Skin epidermis (tissue), 12 donors: ENCODE measurements around the gene GRIA4.
"Not testable (repeated sequence)": the region's sequence is repeated elsewhere in the genome, so short reads cannot be mapped to it uniquely, and the experiment has no call there.

Experiments used
- H3K27ac ChIP-seq, 21 experiments: fragments of 200-600 bp; sonication (generic) in 11 of 21; one replicate each; pipeline ENCODE4 v1.5.0; 2020; ENCODE audit warnings: mild to moderate bottlenecking in 3 of 21, inconsistent platforms in 2 of 21, moderate library complexity in 2 of 21
- H3K4me3 ChIP-seq, 7 experiments: fragments of 200-600 bp; sonication (generic) in 2 of 7; one replicate each; pipeline ENCODE4 v1.5.0; 2020; ENCODE audit warnings: inconsistent platforms in 2 of 7, mild to moderate bottlenecking in 2 of 7, moderate library complexity in 1 of 7

The GRIA4 gene

DNA sequence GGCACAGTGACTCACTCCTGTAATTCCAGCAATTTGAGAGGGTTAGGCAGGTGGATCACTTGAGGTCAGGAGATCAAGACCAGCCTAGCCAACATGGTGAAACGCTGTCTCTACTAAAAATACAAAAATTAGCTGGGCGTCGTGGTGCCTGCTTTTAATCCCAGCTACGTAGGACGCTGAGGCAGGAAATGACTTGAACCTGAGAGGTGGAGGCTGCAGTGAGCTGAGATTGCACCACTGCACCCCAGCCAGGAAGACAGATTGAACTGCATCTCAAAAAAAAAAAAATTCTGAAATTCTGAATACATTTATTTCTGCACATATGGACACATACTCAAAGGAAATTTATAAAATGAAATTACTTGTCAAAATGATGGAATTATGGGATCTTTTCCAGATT, 103.2 kb downstream of the GRIA4 start:
- Histone ChIP-seq H3K27ac (no peak overlapping the region), H3K4me3 (no peak overlapping the region)

DNA sequence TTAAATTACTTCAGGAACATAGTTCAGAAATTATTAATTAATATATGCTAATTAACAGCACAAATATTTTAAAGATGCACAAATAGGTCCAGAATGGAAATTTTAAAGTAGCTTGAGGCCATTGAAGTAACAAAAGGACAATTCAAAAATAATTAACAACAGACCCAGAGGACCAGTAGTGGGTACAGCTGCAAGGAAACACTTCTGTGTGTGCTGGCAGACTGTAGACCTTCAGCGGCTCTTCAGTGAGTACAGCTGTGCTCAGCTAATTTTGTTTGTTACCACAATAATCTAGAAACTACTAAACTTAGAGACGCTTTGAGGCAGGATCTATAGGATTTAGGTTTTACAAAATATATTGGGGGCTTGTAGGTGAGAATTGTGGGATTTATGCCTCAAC, 103.8 kb downstream of the GRIA4 start:
- H3K27ac ChIP-seq: no peak overlapping the region
- no peak overlapping the region for H3K4me3 ChIP-seq

GRCh38 chr11:105718641-105719040, 108.8 kb downstream of the GRIA4 start:
- Histone ChIP-seq H3K4me3 (no peak overlapping the region), H3K27ac (no peak overlapping the region)

DNA sequence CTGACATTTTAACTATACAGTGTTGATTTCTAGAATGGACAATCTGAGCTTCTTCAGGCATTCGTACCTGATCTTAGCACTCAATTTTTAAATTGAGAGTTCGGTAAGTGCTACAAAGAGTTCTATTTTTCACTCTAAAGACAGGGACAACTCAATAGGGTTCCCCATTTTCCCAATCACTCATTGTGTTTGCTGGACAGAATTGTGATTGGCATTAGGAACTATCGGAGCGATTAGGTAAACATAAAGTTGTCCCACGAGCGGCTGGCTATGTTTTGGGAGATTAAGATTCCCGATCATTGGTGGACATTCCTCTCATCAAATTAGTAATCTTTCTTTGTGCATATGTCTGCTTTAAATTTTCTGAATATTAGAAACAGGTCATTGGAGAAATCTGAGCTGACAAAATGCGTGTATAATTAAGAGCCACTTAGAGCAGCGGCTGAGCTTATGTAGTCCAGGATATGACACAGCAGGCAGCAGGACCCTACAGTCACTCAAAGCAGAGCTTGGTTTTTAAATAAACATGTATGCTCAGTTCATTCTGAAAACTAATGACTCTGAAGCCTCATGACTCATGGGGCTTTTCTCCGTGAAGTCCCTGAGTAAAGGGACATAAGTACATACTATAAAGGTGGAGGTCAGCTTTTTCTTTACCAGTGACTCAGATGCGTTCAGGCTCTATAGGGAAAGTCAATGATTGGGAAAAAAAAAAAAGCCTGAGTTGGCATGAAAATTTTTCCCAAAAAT, 109.4 kb downstream of the GRIA4 start:
- H3K27ac ChIP-seq: no peak overlapping the region
- no peak overlapping the region for H3K4me3 ChIP-seq

DNA sequence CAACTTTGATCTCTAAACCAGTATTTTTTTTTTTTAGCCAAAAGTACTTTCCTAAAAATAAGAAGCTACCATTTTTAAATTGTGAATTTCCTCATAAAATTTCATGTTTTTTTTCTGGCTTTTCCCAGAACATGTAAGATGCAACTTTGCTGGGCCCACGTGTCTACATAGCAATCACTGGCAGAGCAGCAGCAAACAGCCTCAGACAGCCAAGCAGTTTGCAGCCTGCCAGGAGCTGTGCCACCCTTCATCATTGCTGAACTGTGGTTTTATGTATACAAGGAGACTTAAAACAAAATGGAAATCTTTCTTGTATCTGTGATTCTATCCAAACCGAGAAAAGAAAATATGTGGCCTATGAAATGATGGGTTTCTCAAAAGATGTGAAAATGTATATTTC, 110.2 kb downstream of the GRIA4 start:
- Histone ChIP-seq H3K4me3 (no peak overlapping the region), H3K27ac (no peak overlapping the region)

DNA sequence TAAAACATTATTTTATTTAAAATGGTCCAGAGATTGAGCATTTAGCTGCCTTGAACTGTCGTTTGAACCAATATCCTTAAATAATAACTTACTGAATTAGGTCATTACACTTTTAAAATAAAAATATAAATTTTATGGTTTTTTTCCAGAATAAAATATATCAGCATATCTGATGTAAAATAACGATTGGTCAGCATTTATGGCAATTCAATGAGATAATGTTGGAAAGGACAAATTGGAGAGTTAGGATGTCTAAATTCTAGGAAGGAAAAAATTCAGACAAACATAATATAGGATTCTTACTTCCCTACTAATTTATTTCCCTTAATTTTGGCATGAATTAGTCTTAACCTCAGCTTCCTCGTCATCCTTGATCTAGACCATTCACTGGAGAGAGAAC, 113.4 kb downstream of the GRIA4 start:
- no peak overlapping the region for H3K4me3 ChIP-seq
- no peak overlapping the region for H3K27ac ChIP-seq

GRCh38 chr11:105732611-105733010, 122.7 kb downstream of the GRIA4 start:
- Histone ChIP-seq H3K27ac (no peak overlapping the region), H3K4me3 (no peak overlapping the region)

GRCh38 chr11:105734426-105734825, 124.6 kb downstream of the GRIA4 start:
- no peak overlapping the region for H3K4me3 ChIP-seq

DNA sequence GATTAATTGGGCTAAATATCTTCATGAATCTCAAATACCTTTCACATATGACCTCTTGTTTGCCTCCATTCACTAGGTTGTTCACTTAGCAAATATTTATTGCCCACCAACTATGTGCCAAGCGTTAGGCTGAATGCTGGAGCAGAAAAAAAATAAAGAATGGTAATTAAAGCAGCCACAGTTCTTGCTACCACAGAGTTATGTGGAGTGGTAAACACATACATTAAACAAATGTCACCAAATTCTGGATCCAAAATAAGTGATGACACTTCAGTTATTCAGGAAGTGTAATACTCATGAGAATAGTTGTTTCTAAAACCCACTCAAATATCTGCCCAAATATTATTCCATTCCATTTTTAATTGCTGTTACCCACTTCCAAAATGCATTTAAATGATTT, 128.4 kb downstream of the GRIA4 start:
- H3K27ac ChIP-seq: no peak overlapping the region
- no peak overlapping the region for H3K4me3 ChIP-seq

More at GRCh38 chr11:105734426-105734825, 124.6 kb downstream of the GRIA4 start:
- no peak overlapping the region for H3K27ac ChIP-seq

DNA sequence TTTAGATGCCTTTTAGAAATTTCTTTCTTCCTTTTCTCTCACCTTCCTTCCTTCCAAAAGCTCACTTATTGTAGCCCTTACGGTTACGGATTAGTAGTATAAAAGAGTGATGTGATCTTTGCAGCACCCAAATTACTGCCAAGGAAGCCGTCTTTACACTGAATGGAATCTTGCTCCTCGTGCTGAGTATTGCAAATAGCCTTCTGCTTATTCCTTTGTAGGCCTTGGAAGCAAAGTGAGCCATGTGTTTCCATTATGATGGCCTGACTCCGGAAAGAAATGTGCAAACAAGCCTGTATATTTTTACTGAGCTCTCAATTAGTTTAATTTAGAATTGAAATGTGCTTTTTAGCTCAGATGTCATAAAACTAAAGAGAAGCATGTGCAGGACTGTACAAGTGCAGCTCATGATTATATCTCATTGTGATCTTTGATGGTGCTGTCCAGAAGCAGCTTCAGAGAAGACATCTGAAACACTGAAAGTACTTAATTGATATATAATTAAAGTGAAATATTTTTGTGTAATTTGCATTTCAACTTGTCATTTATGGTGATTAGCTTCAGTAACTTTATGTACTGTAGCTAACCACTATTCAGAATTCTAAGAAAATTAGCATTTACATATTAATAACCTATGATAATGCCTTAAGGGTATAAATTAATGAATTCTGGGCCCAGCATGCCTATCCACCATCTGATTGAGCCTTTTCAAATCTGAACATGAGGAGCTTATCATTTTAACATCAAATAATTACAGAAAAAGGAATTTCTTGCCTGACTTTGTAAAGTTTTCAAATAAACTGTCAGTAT, 129.3 kb downstream of the GRIA4 start:
- Histone ChIP-seq H3K27ac (no peak overlapping the region), H3K4me3 (no peak overlapping the region)

GRCh38 chr11:105740164-105740903, 130.5 kb downstream of the GRIA4 start:
- H3K4me3 ChIP-seq: no peak overlapping the region

GRCh38 chr11:105741488-105742020, 131.7 kb downstream of the GRIA4 start:
- no peak overlapping the region for H3K27ac ChIP-seq
- H3K4me3 ChIP-seq: no peak overlapping the region

More at GRCh38 chr11:105740164-105740903, 130.5 kb downstream of the GRIA4 start:
- no peak overlapping the region for H3K27ac ChIP-seq

DNA sequence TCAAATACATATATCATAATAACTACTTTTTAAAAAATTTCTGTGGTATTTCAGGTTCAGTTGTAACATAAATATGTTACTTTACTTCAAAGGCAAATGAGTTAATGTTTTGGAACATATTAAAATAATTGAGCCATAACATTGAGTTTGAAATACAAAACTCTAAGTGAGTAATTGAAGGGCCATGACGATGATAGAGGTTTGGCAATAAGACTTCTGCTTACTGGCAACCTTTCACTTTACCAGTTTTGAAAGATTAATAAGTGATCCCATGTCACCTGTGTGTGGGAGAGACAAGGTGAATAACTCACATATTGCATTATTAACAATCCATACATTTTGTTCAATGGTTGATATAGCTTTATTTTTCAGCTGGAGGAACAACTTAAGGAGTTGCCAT, 144.4 kb downstream of the GRIA4 start:
- H3K4me3 ChIP-seq: no peak overlapping the region

DNA sequence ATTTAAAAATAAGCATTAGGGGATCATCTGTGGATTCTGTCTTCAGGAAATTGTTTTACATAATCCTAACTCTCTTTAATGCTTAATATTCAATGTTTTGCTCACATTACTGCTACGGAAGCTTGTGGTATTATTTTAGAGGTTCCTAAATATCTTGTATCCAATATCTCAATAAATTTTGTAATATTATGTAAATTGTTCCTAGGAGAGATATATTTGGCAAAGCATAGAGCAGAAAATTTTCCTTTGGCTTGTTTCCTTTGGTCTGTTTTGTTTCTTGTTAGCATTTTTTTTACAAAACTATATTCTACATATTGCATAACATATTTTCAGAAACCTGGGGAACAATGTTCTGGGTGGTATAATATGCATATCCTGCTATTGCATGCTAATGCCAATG, 144.8 kb downstream of the GRIA4 start:
- H3K27ac ChIP-seq: no peak overlapping the region
- H3K4me3 ChIP-seq: no peak overlapping the region

More for the DNA sequence above, 144.4 kb downstream of the GRIA4 start:
- H3K27ac ChIP-seq: no peak overlapping the region

DNA sequence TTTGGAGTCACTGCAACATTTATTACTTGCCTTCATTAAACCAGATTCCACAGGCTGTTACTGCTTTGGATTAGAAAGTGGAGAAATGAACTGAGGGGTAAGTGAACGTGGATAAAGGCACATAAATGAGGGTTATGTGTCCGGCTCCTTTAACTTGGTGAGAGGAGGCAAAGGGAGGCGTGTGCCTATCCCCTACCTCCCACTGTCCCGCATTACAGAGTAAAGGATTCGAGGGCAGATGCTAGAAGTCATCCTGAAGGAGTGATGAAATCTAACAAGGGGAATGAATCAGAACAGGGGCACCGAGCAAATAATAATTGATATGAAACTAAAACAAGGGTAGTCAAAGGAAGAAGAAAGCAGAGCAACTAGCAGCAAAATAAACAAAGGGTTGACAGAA, 147.2 kb downstream of the GRIA4 start:
- Histone ChIP-seq H3K27ac (no peak overlapping the region), H3K4me3 (no peak overlapping the region)

DNA sequence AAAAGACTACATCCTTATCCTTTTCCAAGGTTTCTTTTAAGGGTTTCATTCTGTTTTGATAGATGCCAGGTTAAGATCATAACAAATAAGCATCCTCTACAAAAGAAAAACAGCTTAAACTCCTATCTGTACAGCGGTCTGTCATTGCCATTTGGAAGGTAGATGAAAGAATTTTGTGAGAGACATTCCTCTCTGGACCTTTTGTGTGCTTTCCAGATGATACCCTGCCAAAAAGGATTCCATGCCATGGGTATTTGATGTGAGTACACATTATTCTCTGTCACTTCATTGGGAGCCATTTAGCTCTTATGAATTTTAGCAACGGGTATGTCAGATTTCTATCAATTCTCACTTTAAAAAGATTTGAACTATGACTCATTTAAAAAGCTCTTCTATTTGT, 153.7 kb downstream of the GRIA4 start:
- Histone ChIP-seq H3K27ac (no peak overlapping the region), H3K4me3 (no peak overlapping the region)

GRCh38 chr11:105767931-105768330, 158.1 kb downstream of the GRIA4 start:
- no peak overlapping the region for H3K27ac ChIP-seq
- no peak overlapping the region for H3K4me3 ChIP-seq

DNA sequence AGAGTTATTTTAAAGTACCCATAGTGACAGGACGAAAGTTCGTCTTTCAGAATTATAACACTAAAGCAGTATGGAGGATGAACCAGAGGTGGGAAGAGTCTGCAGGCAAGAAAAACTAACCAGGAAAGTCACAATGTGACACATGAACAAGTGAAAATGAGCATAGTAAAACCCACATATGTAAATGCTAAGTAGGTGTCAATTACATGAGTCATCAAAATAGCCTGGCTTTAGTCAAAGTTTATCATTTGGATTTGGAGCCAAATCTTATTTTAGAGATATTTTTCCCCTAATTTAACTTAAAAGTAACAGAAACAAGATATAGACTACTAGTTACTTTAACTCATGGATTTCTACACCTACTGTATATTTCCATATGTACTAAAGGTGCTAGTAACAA, 159.8 kb downstream of the GRIA4 start:
- H3K27ac ChIP-seq: no peak overlapping the region
- no peak overlapping the region for H3K4me3 ChIP-seq

DNA sequence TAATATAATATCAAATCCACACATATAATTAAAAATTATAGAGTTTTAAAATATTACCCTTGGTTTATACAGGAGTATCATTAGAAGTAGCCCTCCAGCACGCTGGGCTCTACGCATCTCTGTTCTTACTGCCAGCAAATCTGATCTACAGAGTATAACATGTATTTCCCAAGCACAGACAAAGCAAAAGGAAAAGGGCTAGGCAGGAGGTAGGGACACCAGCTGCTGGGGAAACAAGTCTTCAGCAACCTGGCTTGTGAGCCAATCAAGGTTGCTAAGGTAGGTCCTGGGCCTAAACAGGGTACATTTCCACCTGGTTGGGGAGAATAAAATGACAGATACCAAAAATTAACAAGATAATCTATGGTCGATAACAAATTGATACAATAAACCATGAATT, 163.6 kb downstream of the GRIA4 start:
- H3K27ac ChIP-seq, H3K4me3 ChIP-seq: not testable (repeated sequence)

GRCh38 chr11:105774899-105775298, 165.0 kb downstream of the GRIA4 start:
- Histone ChIP-seq H3K27ac (no peak overlapping the region), H3K4me3 (no peak overlapping the region)
